Mesendoderm (in vitro differentiated cells): ENCODE results near the gene LIN9.

Experiments used
- DNase-seq: peaks from one replicate; pipeline ENCODE4 v3.0.0; 2013
- H2AK5ac ChIP-seq: 2 replicates; pipeline ENCODE4 v1.6.1; 2013; ENCODE audit warnings: low read length, inconsistent platforms
- H2BK120ac ChIP-seq: 2 replicates; pipeline ENCODE4 v1.6.1; 2013; ENCODE audit warnings: low read depth, mild to moderate bottlenecking, low read length, moderate library complexity, mixed read lengths
- H2BK15ac ChIP-seq: replicated peaks from 2 replicates; pipeline ENCODE4 v1.6.1; 2013; ENCODE audit warnings: low read depth, mild to moderate bottlenecking, moderate library complexity
- H2BK5ac ChIP-seq: 2 replicates; pipeline ENCODE4 v1.6.1; 2013; ENCODE audit warnings: low read length, inconsistent platforms
- H3K18ac ChIP-seq: 2 replicates; pipeline ENCODE4 v1.6.1; 2013; ENCODE audit warnings: mild to moderate bottlenecking, low read length, mixed read lengths
- H3K23ac ChIP-seq: one replicate; pipeline ENCODE4 v1.6.1; 2013; ENCODE audit warnings: low read length
- H3K27ac ChIP-seq: 2 replicates; pipeline ENCODE4 v1.5.1; 2013; ENCODE audit warnings: low read depth, mild to moderate bottlenecking, inconsistent platforms, low read length, moderate library complexity
- H3K27me3 ChIP-seq: 2 replicates; pipeline ENCODE4 v1.6.1; 2013; ENCODE audit warnings: low read length, control low read depth, mild to moderate bottlenecking, inconsistent platforms; ENCODE audit not compliant: insufficient read depth, poor library complexity
- H3K36me3 ChIP-seq: 2 replicates; pipeline ENCODE4 v1.6.1; 2013; ENCODE audit warnings: low read length, inconsistent platforms; ENCODE audit not compliant: control insufficient read depth, insufficient read depth
- H3K4ac ChIP-seq: one replicate; pipeline ENCODE4 v1.6.1; 2013; ENCODE audit warnings: low read depth, mild to moderate bottlenecking, low read length, moderate library complexity
- H3K4me1 ChIP-seq: 2 replicates; pipeline ENCODE4 v1.6.1; 2013; ENCODE audit warnings: low read depth, low read length, inconsistent platforms; ENCODE audit not compliant: control insufficient read depth
- H3K4me2 ChIP-seq: 2 replicates; pipeline ENCODE4 v1.6.1; 2013; ENCODE audit warnings: low read length
- H3K4me3 ChIP-seq: 2 replicates; pipeline ENCODE4 v1.5.1; 2013; ENCODE audit warnings: mild to moderate bottlenecking, low read length
- H3K56ac ChIP-seq: one replicate; pipeline ENCODE4 v1.6.1; 2013; ENCODE audit warnings: low read length
- H3K79me1 ChIP-seq: 2 replicates; pipeline ENCODE4 v1.6.1; 2013; ENCODE audit warnings: low read length, inconsistent platforms
- H3K79me2 ChIP-seq: 2 replicates; pipeline ENCODE4 v1.6.1; 2013; ENCODE audit warnings: mild to moderate bottlenecking, low read length; ENCODE audit not compliant: control insufficient read depth, insufficient read depth
- H3K9ac ChIP-seq: 2 replicates; pipeline ENCODE4 v1.6.1; 2013; ENCODE audit warnings: low read length, inconsistent platforms
- H4K5ac ChIP-seq: one replicate; pipeline ENCODE4 v1.6.1; 2013; ENCODE audit warnings: low read length
- H4K8ac ChIP-seq: one replicate; pipeline ENCODE4 v1.6.1; 2013; ENCODE audit warnings: low read depth, mild to moderate bottlenecking, control low read depth, low read length, moderate library complexity
- WGBS: extraction: QIAGEN DNeasy Blood & Tissue Kit; methylation state at CpG from one replicate; pipeline ENCODE4 v1.1.7; 2013; ENCODE audit warnings: low lambda C conversion rate, missing lambda C conversion rate; ENCODE audit not compliant: insufficient coverage; ENCODE audit errors: extremely low coverage; 5-methylcytosine and 5-hydroxymethylcytosine counted together

Gene LIN9

GRCh38 chr1:226327761-226328162 is 18.8 kb upstream of the LIN9 start:
- no peak overlapping the region for H3K27ac ChIP-seq
- H2BK5ac ChIP-seq, result no peak overlapping the region
- H2AK5ac ChIP-seq, result no peak overlapping the region
- no peak for DNase-seq
- H3K4me3 ChIP-seq, result no peak overlapping the region
- H3K36me3 ChIP-seq, result no peaks in the 10 kb centered on the region
- H3K4me2 ChIP-seq, result no peak overlapping the region
- H3K79me1 ChIP-seq, result no peaks in the 10 kb centered on the region
- no peak overlapping the region for H4K8ac ChIP-seq
- no peaks in the 10 kb centered on the region for H3K27me3 ChIP-seq
- no peak overlapping the region for H3K4ac ChIP-seq
- H3K56ac ChIP-seq, result no peak overlapping the region
- WGBS, result no CpG with 5 or more reads among the region's 2 CpGs
- H2BK120ac ChIP-seq, result no peak overlapping the region
- no peak overlapping the region for H3K18ac ChIP-seq
- no peak overlapping the region for H4K5ac ChIP-seq
- no peak overlapping the region for H3K23ac ChIP-seq
- no peak overlapping the region for H3K9ac ChIP-seq
- H2BK15ac ChIP-seq, result no peak overlapping the region
- H3K79me2 ChIP-seq, result no peaks in the 10 kb centered on the region
- H3K4me1 ChIP-seq, result no peaks in the 10 kb centered on the region

- Histone ChIP-seq H2AK5ac (no peak overlapping the region), H3K4me3 (no peak overlapping the region), H4K8ac (no peak overlapping the region), H3K18ac (no peak overlapping the region), H3K79me1 (no peaks in the 10 kb centered on the region), H3K79me2 (no peaks in the 10 kb centered on the region), H3K36me3 (no peaks in the 10 kb centered on the region), H3K4me2 (no peak overlapping the region), H2BK120ac (no peak overlapping the region), H3K4me1 (no peaks in the 10 kb centered on the region), H3K27me3 (no peaks in the 10 kb centered on the region), H3K56ac (no peak overlapping the region), H4K5ac (no peak overlapping the region), H3K27ac (no peak overlapping the region), H2BK15ac (no peak overlapping the region), H3K4ac (no peak overlapping the region), H2BK5ac (no peak overlapping the region), H3K23ac (no peak overlapping the region), H3K9ac (no peak overlapping the region)
- no CpG with 5 or more reads among the region's 1 CpG for WGBS
- DNase-seq, result no peak
Measured at GRCh38 chr1:226325178-226325577, 16.2 kb upstream of the LIN9 start.

- Histone ChIP-seq H3K18ac (no peak overlapping the region), H3K4me2 (no peak overlapping the region), H3K27me3 (no peaks in the 10 kb centered on the region), H3K9ac (no peak overlapping the region), H3K23ac (no peak overlapping the region), H3K79me1 (no peaks in the 10 kb centered on the region), H3K36me3 (no peaks in the 10 kb centered on the region), H4K5ac (no peak overlapping the region), H2BK120ac (no peak overlapping the region), H3K4ac (no peak overlapping the region), H3K4me3 (no peak overlapping the region), H3K79me2 (no peaks in the 10 kb centered on the region), H3K4me1 (no peaks in the 10 kb centered on the region), H3K56ac (no peak overlapping the region), H4K8ac (no peak overlapping the region), H3K27ac (no peak overlapping the region), H2BK15ac (no peak overlapping the region), H2AK5ac (no peak overlapping the region), H2BK5ac (no peak overlapping the region)
- no peak for DNase-seq
Measured at GRCh38 chr1:226324479-226324878, 15.5 kb upstream of the LIN9 start.

GRCh38 chr1:226322986-226323385 is 14.0 kb upstream of the LIN9 start:
- no CpG with 5 or more reads among the region's 3 CpGs for WGBS
- H3K27ac ChIP-seq, result no peak overlapping the region
- H3K4me2 ChIP-seq, result no peak overlapping the region
- no peak overlapping the region for H3K9ac ChIP-seq
- H3K27me3 ChIP-seq, result no peaks in the 10 kb centered on the region
- no peaks in the 10 kb centered on the region for H3K79me2 ChIP-seq
- H4K5ac ChIP-seq, result no peak overlapping the region
- H2BK5ac ChIP-seq, result no peak overlapping the region
- no peak overlapping the region for H3K4me3 ChIP-seq
- DNase-seq, result no peak
- H3K23ac ChIP-seq, result no peak overlapping the region
- no peak overlapping the region for H3K56ac ChIP-seq
- no peak overlapping the region for H2BK15ac ChIP-seq
- H3K4ac ChIP-seq, result no peak overlapping the region
- H2AK5ac ChIP-seq, result no peak overlapping the region
- H3K79me1 ChIP-seq, result no peaks in the 10 kb centered on the region
- no peaks in the 10 kb centered on the region for H3K36me3 ChIP-seq
- no peak overlapping the region for H4K8ac ChIP-seq
- H3K18ac ChIP-seq, result no peak overlapping the region
- no peak overlapping the region for H2BK120ac ChIP-seq
- no peaks in the 10 kb centered on the region for H3K4me1 ChIP-seq

GRCh38 chr1:226320930-226321329 is 12.0 kb upstream of the LIN9 start:
- Histone ChIP-seq H3K4me1 (no peaks in the 10 kb centered on the region), H3K36me3 (no peaks in the 10 kb centered on the region), H3K4me2 (no peak overlapping the region), H3K4me3 (no peak overlapping the region), H3K9ac (no peak overlapping the region), H3K18ac (no peak overlapping the region), H2BK5ac (no peak overlapping the region), H3K27me3 (no peaks in the 10 kb centered on the region), H3K4ac (no peak overlapping the region), H3K79me1 (no peaks in the 10 kb centered on the region), H4K5ac (no peak overlapping the region), H3K27ac (no peak overlapping the region), H3K56ac (no peak overlapping the region), H2BK15ac (no peak overlapping the region), H2AK5ac (no peak overlapping the region), H4K8ac (no peak overlapping the region), H2BK120ac (no peak overlapping the region), H3K23ac (no peak overlapping the region), H3K79me2 (no peaks in the 10 kb centered on the region)
- WGBS, result no CpG with 5 or more reads among the region's 10 CpGs
- DNase-seq, result no peak

- Histone ChIP-seq H3K4me1 (no peaks in the 10 kb centered on the region), H3K27ac (no peak overlapping the region), H2AK5ac (no peak overlapping the region), H2BK120ac (no peak overlapping the region), H3K79me1 (no peaks in the 10 kb centered on the region), H3K56ac (no peak overlapping the region), H3K27me3 (no peaks in the 10 kb centered on the region), H3K4ac (no peak overlapping the region), H3K23ac (no peak overlapping the region), H4K8ac (no peak overlapping the region), H3K18ac (no peak overlapping the region), H4K5ac (no peak overlapping the region), H3K4me2 (no peak overlapping the region), H2BK15ac (no peak overlapping the region), H3K4me3 (no peak overlapping the region), H3K36me3 (no peaks in the 10 kb centered on the region), H3K79me2 (no peaks in the 10 kb centered on the region), H2BK5ac (no peak overlapping the region), H3K9ac (no peak overlapping the region)
- DNase-seq, result no peak
- WGBS, result no CpG with 5 or more reads among the region's 5 CpGs
Measured at GRCh38 chr1:226318471-226318870, 9.5 kb upstream of the LIN9 start.
